Measurements from ENCODE around the gene B4GALT6.

Gene B4GALT6

GRCh38 chr18:31643003-31643402 is 41.4 kb downstream of the B4GALT6 start:
- Histone ChIP-seq H3F3A (ENCODE audit: low read depth) (peaks cover 3% of the 10 kb centered on the region), H4K20me1 (ENCODE audit: insufficient read depth, low read length, poor library complexity, severe bottlenecking) (peaks cover 9% of the 10 kb centered on the region), H3K4me1 (ENCODE audit: insufficient read depth, low read length, poor library complexity, severe bottlenecking) (peaks cover 30% of the 10 kb centered on the region), H3K27me3 (ENCODE audit: insufficient read depth, low read length, poor library complexity, severe bottlenecking) (no peaks in the 10 kb centered on the region), H3K9me2 (replicated peaks; ENCODE audit: low read depth, low read length) (no peaks in the 10 kb centered on the region), H3K9me3 (ENCODE audit: insufficient read depth, low read depth, low read length) (no peaks in the 10 kb centered on the region), H3K4me2 (ENCODE audit: low read depth, low read length, poor library complexity, severe bottlenecking) (no peak overlapping the region), H3K79me2 (ENCODE audit: insufficient read depth, low read length) (peaks cover 32% of the 10 kb centered on the region; the same call in 1 of the 2 replicates), H3K4me3 (ENCODE audit: low read length, poor library complexity, severe bottlenecking) (no peak overlapping the region), H2AFZ (ENCODE audit: low read length) (no peak overlapping the region), H3K36me3 (ENCODE audit: insufficient read depth, low read length) (peaks cover 26% of the 10 kb centered on the region; the same call in 1 of the 2 replicates), H3K9ac (ENCODE audit: low read depth, low read length, poor library complexity, severe bottlenecking) (no peak overlapping the region)
- TF ChIP-seq CTCF (conservative IDR thresholded peaks at IDR 0.05; ENCODE audit: low read length) (no peak), EZH2phosphoT487 (IDR thresholded peaks at IDR 0.05; ENCODE audit: borderline replicate concordance) (no peak)

- peaks cover 30% of the 10 kb centered on the region for H3K36me3 ChIP-seq (ENCODE audit: insufficient read depth, low read length)
- no peaks in the 10 kb centered on the region for H3K27me3 ChIP-seq (ENCODE audit: insufficient read depth, low read length, poor library complexity, severe bottlenecking)
- peaks cover 35% of the 10 kb centered on the region for H3K4me1 ChIP-seq (ENCODE audit: insufficient read depth, low read length, poor library complexity, severe bottlenecking)
- no peaks in the 10 kb centered on the region for H3K9me2 ChIP-seq (replicated peaks; ENCODE audit: low read depth, low read length)
- no peak for TF ChIP-seq CTCF (conservative IDR thresholded peaks at IDR 0.05; ENCODE audit: low read length)
- no peak for TF ChIP-seq EZH2phosphoT487 (IDR thresholded peaks at IDR 0.05; ENCODE audit: borderline replicate concordance)
- H3K9ac ChIP-seq (ENCODE audit: low read depth, low read length, poor library complexity, severe bottlenecking), result no peak overlapping the region
- H2AFZ ChIP-seq (ENCODE audit: low read length), result no peak overlapping the region
- no peak overlapping the region for H3K4me3 ChIP-seq (ENCODE audit: low read length, poor library complexity, severe bottlenecking)
- H3F3A ChIP-seq (ENCODE audit: low read depth), result peaks cover 16% of the 10 kb centered on the region
- H3K4me2 ChIP-seq (ENCODE audit: low read depth, low read length, poor library complexity, severe bottlenecking), result no peak overlapping the region
- no peaks in the 10 kb centered on the region for H4K20me1 ChIP-seq (ENCODE audit: insufficient read depth, low read length, poor library complexity, severe bottlenecking)
- peaks cover 17% of the 10 kb centered on the region; the same call in 1 of the 2 replicates for H3K79me2 ChIP-seq (ENCODE audit: insufficient read depth, low read length)
- H3K9me3 ChIP-seq (ENCODE audit: insufficient read depth, low read depth, low read length), result peaks cover 3% of the 10 kb centered on the region; the same call in 1 of the 2 replicates
Measured at GRCh38 chr18:31637445-31637844, 46.9 kb downstream of the B4GALT6 start.

GRCh38 chr18:31636387-31636786 is 48.0 kb downstream of the B4GALT6 start:
- TF ChIP-seq CTCF (conservative IDR thresholded peaks at IDR 0.05; ENCODE audit: low read length) (no peak), EZH2phosphoT487 (IDR thresholded peaks at IDR 0.05; ENCODE audit: borderline replicate concordance) (no peak)
- Histone ChIP-seq H2AFZ (ENCODE audit: low read length) (no peak overlapping the region), H4K20me1 (ENCODE audit: insufficient read depth, low read length, poor library complexity, severe bottlenecking) (no peaks in the 10 kb centered on the region), H3K4me3 (ENCODE audit: low read length, poor library complexity, severe bottlenecking) (no peak overlapping the region), H3K9me3 (ENCODE audit: insufficient read depth, low read depth, low read length) (peaks cover 3% of the 10 kb centered on the region; the same call in 1 of the 2 replicates), H3F3A (ENCODE audit: low read depth) (peaks cover 16% of the 10 kb centered on the region), H3K9ac (ENCODE audit: low read depth, low read length, poor library complexity, severe bottlenecking) (no peak overlapping the region), H3K4me2 (ENCODE audit: low read depth, low read length, poor library complexity, severe bottlenecking) (no peak overlapping the region), H3K9me2 (replicated peaks; ENCODE audit: low read depth, low read length) (no peaks in the 10 kb centered on the region), H3K27me3 (ENCODE audit: insufficient read depth, low read length, poor library complexity, severe bottlenecking) (no peaks in the 10 kb centered on the region), H3K79me2 (ENCODE audit: insufficient read depth, low read length) (peaks cover 17% of the 10 kb centered on the region; the same call in 1 of the 2 replicates), H3K36me3 (ENCODE audit: insufficient read depth, low read length) (peaks cover 26% of the 10 kb centered on the region), H3K4me1 (ENCODE audit: insufficient read depth, low read length, poor library complexity, severe bottlenecking) (peaks cover 44% of the 10 kb centered on the region)
